ENCODE measurements around the gene LEAP2. TPM values are rescaled to one million over a fixed set of nuclear protein-coding genes. Genes with fewer than 3 reads are reported as not detected.

The LEAP2 gene, protein sequence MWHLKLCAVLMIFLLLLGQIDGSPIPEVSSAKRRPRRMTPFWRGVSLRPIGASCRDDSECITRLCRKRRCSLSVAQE
- total RNA-seq: not detected in 2 replicates

DNA sequence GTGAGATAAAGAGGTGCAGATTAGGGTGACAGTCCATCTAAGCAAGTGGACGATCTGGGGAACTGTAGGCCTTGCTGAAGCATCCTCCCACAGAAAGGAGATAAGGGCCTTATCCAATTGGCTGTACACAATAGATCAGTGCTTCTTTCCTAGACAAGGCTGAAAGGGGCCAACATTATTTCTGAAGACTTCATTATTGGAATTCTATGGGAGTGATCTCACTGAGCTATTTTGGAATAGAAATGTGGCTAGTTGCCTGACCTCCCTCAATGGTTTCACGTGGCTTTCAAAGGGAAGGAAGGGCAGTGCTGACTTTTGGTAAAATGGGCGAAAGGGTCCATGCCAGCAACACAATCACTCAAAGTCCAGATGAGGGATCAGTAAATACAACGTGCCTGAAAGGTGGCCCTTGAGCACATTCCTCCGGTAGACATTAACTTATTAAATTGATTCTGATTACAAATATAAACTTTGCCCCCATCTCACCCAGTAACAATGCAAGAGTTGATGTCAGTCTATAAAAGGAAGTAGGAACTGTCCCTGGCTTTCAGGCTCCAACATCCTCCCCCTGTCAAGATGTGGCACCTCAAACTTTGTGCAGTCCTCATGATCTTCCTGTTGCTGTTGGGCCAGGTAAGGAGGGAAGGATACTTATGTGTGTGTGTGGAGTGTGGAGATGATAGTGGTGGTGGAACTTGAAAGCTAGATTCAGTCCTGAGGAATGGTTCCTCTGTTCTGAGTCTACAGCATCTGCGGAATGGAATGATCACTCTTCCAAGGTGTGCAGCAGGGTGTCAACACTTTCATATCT is at the start of gene LEAP2:
TSS of gene LEAP2 (plus strand) at position 550 of the 811 bp plus-strand sequence. CDS start at position 577, 27 bp downstream.

DNA sequence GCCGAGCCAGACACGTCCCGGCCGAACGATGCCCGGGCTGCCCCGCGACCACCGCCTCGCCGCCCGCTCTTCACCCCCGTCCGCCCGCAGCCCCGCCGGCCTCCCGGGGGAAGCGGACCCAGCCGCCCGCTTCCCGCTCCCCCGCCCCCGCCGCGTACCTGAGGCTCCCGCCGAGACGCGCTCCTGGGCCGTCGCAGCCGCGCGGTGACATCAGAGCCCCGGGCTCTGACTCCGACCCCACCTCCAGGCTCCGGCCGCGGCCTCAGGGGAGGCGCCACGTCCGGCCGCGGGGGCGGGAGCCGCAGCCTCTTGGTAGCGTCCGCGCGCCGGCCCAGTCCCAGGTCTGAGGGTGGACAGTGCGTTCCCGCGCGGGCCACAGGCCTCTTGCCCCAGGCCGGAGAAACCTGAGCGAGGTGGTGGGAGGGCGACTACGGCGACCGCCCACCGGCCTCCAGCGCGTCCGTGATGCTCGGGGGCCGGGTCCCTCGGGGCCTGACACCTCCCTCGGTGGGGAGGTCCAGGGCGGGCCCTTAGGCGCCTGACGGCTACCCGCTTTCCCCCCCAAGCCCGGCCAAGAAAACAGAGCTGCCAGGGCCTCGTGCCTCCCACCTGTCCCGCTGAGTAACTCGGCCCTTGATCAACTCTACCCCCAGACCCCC is 42.9 kb upstream of the LEAP2 start, which contains the start of gene SHROOM1:
TSS of gene SHROOM1 (minus strand) at position 212 of the 659 bp plus-strand sequence. CDS start 4,507 bp downstream, outside the sequence.

DNA sequence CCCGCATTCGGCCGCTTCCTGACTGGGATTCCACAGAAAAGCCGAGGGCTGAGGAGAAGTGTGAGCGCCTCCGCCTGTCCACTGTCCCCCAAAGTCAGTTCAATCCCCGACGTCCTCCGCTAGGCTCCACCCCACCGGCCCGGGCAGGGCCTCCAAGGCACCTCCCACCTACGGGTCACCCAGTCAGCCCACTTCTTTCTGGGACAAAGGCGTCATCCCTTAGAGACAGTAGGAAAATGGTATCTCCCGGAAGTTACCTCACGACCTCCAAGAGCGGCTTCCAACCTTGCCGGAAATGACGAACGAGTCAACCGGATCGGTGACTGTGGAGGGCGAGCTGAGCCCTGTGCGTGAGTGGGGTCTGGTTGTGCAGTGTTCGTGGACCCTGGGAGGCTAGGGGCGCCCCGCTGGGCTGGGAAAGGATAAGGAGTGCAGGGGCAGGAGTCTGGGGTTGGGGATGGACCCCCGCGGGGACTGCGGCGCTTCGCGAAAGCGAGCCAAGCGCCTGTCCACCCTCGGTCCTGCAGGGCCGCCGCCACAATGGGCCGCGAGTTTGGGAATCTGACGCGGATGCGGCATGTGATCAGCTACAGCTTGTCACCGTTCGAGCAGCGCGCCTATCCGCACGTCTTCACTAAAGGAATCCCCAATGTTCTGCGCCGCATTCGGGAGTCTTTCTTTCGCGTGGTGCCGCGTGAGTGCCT is 7.0 kb upstream of the LEAP2 start, which contains the start of the genes GDF9 and UQCRQ:
TSS of gene GDF9 (minus strand) at position 128 of the 704 bp plus-strand sequence. CDS start 1,936 bp downstream, outside the sequence.
TSS of gene UQCRQ (plus strand) at position 301 of the 704 bp plus-strand sequence. CDS start at position 541, 240 bp downstream.

Other genes with a start within 250 kb of the LEAP2 start
- not detected in 2 replicates for gene IL13, start 215.5 kb upstream of the LEAP2 start, total RNA-seq
- not detected in 2 replicates for gene IL4, start 199.7 kb upstream of the LEAP2 start, total RNA-seq
- 11.4 and 14.7 TPM in 2 replicates for gene KIF3A, start 136.1 kb upstream of the LEAP2 start, total RNA-seq
- gene CCNI2, start 126.2 kb upstream of the LEAP2 start, total RNA-seq: not detected in 2 replicates
- gene SEPTIN8, start 96.4 kb upstream of the LEAP2 start, total RNA-seq: 44.5 and 68.4 TPM in 2 replicates
- not detected in 2 replicates for gene SOWAHA, start 60.4 kb upstream of the LEAP2 start, total RNA-seq
- gene SHROOM1, start 43.0 kb upstream of the LEAP2 start, total RNA-seq: 5.2 and 7.3 TPM in 2 replicates
- under 0.01 TPM in 1 of 2 replicates, not detected in the other for gene GDF9, start 7.2 kb upstream of the LEAP2 start, total RNA-seq
- 89.7 and 151 TPM in 2 replicates for gene UQCRQ, start 7.0 kb upstream of the LEAP2 start, total RNA-seq
- gene AFF4, start 90.0 kb downstream of the LEAP2 start, total RNA-seq: 27.0 and 29.3 TPM in 2 replicates
- 15.6 and 33.0 TPM in 2 replicates for gene ZCCHC10, start 152.9 kb downstream of the LEAP2 start, total RNA-seq
- gene HSPA4, start 178.3 kb downstream of the LEAP2 start, total RNA-seq: 151 and 169 TPM in 2 replicates